Hepatocyte (in vitro differentiated cells): ENCODE results near the gene MXI1. TPM values are rescaled to one million over a fixed set of nuclear protein-coding genes. Genes with fewer than 3 reads are reported as not detected.
"Not testable (repeated sequence)": the region's sequence is repeated elsewhere in the genome, so short reads cannot be mapped to it uniquely, and the experiment has no call there.

ENCODE experiments used
- DNase-seq: peaks from one replicate; pipeline ENCODE4 v3.0.0-alpha.2; 2016; ENCODE audit warnings: low spot score
- H2AFZ ChIP-seq: fragments of 200-600 bp; sonication (generic); 2 replicates; pipeline ENCODE4 v1.6.0; 2016; ENCODE audit warnings: antibody characterized with exemption, mild to moderate bottlenecking
- H3K27ac ChIP-seq: fragments of 200-600 bp; sonication (generic); 2 replicates; pipeline ENCODE4 v1.5.1; 2016; ENCODE audit warnings: mild to moderate bottlenecking
- H3K27me3 ChIP-seq: fragments of 200-600 bp; sonication (generic); 2 replicates; pipeline ENCODE4 v1.6.1; 2016
- H3K36me3 ChIP-seq: fragments of 200-600 bp; sonication (generic); replicated peaks from 2 replicates; pipeline ENCODE4 v1.5.1; 2016; ENCODE audit warnings: low read depth; ENCODE audit not compliant: insufficient read depth
- H3K4me1 ChIP-seq: fragments of 200-600 bp; sonication (generic); 2 replicates; pipeline ENCODE4 v1.5.1; 2016; ENCODE audit warnings: mild to moderate bottlenecking, moderate library complexity; ENCODE audit not compliant: insufficient read depth
- H3K4me2 ChIP-seq: fragments of 200-600 bp; sonication (generic); 2 replicates; pipeline ENCODE4 v1.6.0; 2016
- H3K4me3 ChIP-seq: fragments of 200-600 bp; sonication (generic); 2 replicates; pipeline ENCODE4 v1.5.1; 2016; ENCODE audit warnings: mild to moderate bottlenecking
- H3K79me2 ChIP-seq: fragments of 200-600 bp; sonication (generic); 2 replicates; pipeline ENCODE4 v1.6.0; 2017; ENCODE audit warnings: mild to moderate bottlenecking
- H3K9me2 ChIP-seq: fragments of 200-600 bp; sonication (generic); replicated peaks from 2 replicates; pipeline ENCODE4 v1.6.0; 2017; ENCODE audit warnings: mild to moderate bottlenecking; ENCODE audit not compliant: insufficient read depth
- H3K9me3 ChIP-seq: fragments of 200-600 bp; sonication (generic); 2 replicates; pipeline ENCODE4 v1.5.1; 2016; ENCODE audit warnings: low read depth, mild to moderate bottlenecking
- H4K20me1 ChIP-seq: fragments of 200-600 bp; sonication (generic); 2 replicates; pipeline ENCODE4 v1.6.0; 2016; ENCODE audit warnings: mild to moderate bottlenecking; ENCODE audit not compliant: insufficient read depth, poor library complexity, severe bottlenecking
- CTCF ChIP-seq: fragments of 200-600 bp; sonication (generic); IDR thresholded peaks from 2 replicates; pipeline ENCODE4 v1.5.1; 2016; ENCODE audit warnings: antibody characterized with exemption, mild to moderate bottlenecking; ENCODE audit not compliant: poor library complexity
- EZH2 ChIP-seq: fragments of 200-600 bp; sonication (generic); IDR thresholded peaks from 2 replicates; pipeline ENCODE4 v1.6.1; 2016; ENCODE audit warnings: antibody characterized with exemption, mild to moderate bottlenecking, borderline replicate concordance
- EZH2phosphoT487 ChIP-seq: fragments of 200-600 bp; sonication (generic); IDR thresholded peaks from one replicate; pipeline ENCODE4 v1.6.1; 2018; ENCODE audit warnings: antibody characterized with exemption, mild to moderate bottlenecking, low read depth, moderate library complexity; ENCODE audit not compliant: unreplicated experiment, severe bottlenecking
- WGBS: methylation state at CpG from one replicate; pipeline ENCODE4 v1.1.6; 2016; ENCODE audit warnings: low lambda C conversion rate; ENCODE audit errors: missing lambda C conversion rate; 5-methylcytosine and 5-hydroxymethylcytosine counted together
- polyA plus RNA-seq: library from polyadenylated mRNA; unstranded; fragments of >200 nt; fragmentation: Nextera tagmentation; extraction: Ambion mirVana; gene quantifications from 2 replicates; pipeline ENCODE4 v1.2.1, GENCODE V29; 2016
- total RNA-seq: library from RNA; depleted of rRNA; stranded (reverse); fragments of >200 nt; gene quantifications from 2 replicates; pipeline ENCODE4 v1.2.3, GENCODE V29; 2014

Gene MXI1
- total and polyA plus RNA-seq, 2 experiments from 2014 or later, result 14.2 to 14.8 TPM

GRCh38 chr10:110184398-110184797 is 23.0 kb upstream of the MXI1 start:
- no peak overlapping the region for H3K4me2 ChIP-seq
- no peak overlapping the region for H2AFZ ChIP-seq
- DNase-seq, result no peak
- H3K27ac ChIP-seq, result no peak overlapping the region
- H3K79me2 ChIP-seq, result no peaks in the 10 kb centered on the region
- WGBS, result 80% methylated on average over 6 of the region's 6 CpGs
- H4K20me1 ChIP-seq, result no peaks in the 10 kb centered on the region
- TF ChIP-seq EZH2, result no peak
- TF ChIP-seq EZH2phosphoT487, result no peak
- no peak for TF ChIP-seq CTCF
- H3K27me3 ChIP-seq, result no peaks in the 10 kb centered on the region
- H3K36me3 ChIP-seq, result no peaks in the 10 kb centered on the region
- H3K4me3 ChIP-seq, result no peak overlapping the region
- H3K4me1 ChIP-seq, result no peaks in the 10 kb centered on the region
- H3K9me2 ChIP-seq, result no peaks in the 10 kb centered on the region
- H3K9me3 ChIP-seq, result no peaks in the 10 kb centered on the region

- H3K27me3 ChIP-seq, H3K9me2 ChIP-seq, H3K79me2 ChIP-seq, H2AFZ ChIP-seq, H3K9me3 ChIP-seq, H3K4me2 ChIP-seq, DNase-seq, H3K27ac ChIP-seq, H3K4me1 ChIP-seq, H3K36me3 ChIP-seq, H3K4me3 ChIP-seq, H4K20me1 ChIP-seq: not testable (repeated sequence)
- WGBS, result 90% methylated on average over 2 of the region's 2 CpGs
Measured at GRCh38 chr10:110185646-110186182, 21.7 kb upstream of the MXI1 start.

GRCh38 chr10:110190170-110190569 is 17.2 kb upstream of the MXI1 start:
- no peaks in the 10 kb centered on the region for H3K9me3 ChIP-seq
- H3K27me3 ChIP-seq, result no peaks in the 10 kb centered on the region
- H3K27ac ChIP-seq, result no peak overlapping the region
- no peak for TF ChIP-seq CTCF
- no peak for TF ChIP-seq EZH2phosphoT487
- no peak for TF ChIP-seq EZH2
- H3K9me2 ChIP-seq, result no peaks in the 10 kb centered on the region
- H3K36me3 ChIP-seq, result no peaks in the 10 kb centered on the region
- WGBS, result 71% methylated on average over 3 of the region's 3 CpGs
- no peak for DNase-seq
- H4K20me1 ChIP-seq, result no peaks in the 10 kb centered on the region
- H3K4me1 ChIP-seq, result no peaks in the 10 kb centered on the region
- no peak overlapping the region for H2AFZ ChIP-seq
- H3K4me3 ChIP-seq, result no peak overlapping the region
- H3K4me2 ChIP-seq, result no peak overlapping the region
- no peaks in the 10 kb centered on the region for H3K79me2 ChIP-seq

GRCh38 chr10:110192552-110192951 is 14.9 kb upstream of the MXI1 start:
- no peak overlapping the region for H3K4me3 ChIP-seq
- no peaks in the 10 kb centered on the region for H3K79me2 ChIP-seq
- 78% methylated on average over 4 of the region's 4 CpGs for WGBS
- DNase-seq, result no peak
- no peaks in the 10 kb centered on the region for H3K4me1 ChIP-seq
- H3K36me3 ChIP-seq, result no peaks in the 10 kb centered on the region
- H3K4me2 ChIP-seq, result no peak overlapping the region
- H3K27ac ChIP-seq, result no peak overlapping the region
- H3K9me3 ChIP-seq, result no peaks in the 10 kb centered on the region
- H4K20me1 ChIP-seq, result no peaks in the 10 kb centered on the region
- no peaks in the 10 kb centered on the region for H3K9me2 ChIP-seq
- H2AFZ ChIP-seq, result no peak overlapping the region
- TF ChIP-seq CTCF (no peak), EZH2phosphoT487 (no peak), EZH2 (no peak)
- H3K27me3 ChIP-seq, result no peaks in the 10 kb centered on the region
